T-helper 1 cell treated with Interleukin-12 subunit alpha and Interleukin-12 subunit beta and Interleukin-4 antibody, amounts not matched to agents 30 μg/mL and 1 μg/mL, for 36 hours (primary cell): ENCODE measurements around the gene FOS.
A peak's percentile ranks its signal among the peaks of the same experiment; 100 is the strongest.

Source experiments
- H3K27ac Mint-ChIP-seq: one replicate; pipeline ENCODE4 v1.8.0; 2021; ENCODE audit warnings: mild to moderate bottlenecking, mixed read lengths
- H3K27me3 Mint-ChIP-seq: one replicate; pipeline ENCODE4 v1.8.0; 2021; ENCODE audit warnings: low read depth, mixed read lengths
- H3K36me3 Mint-ChIP-seq: one replicate; pipeline ENCODE4 v1.8.0; 2021; ENCODE audit warnings: low read depth, mixed read lengths
- H3K4me1 Mint-ChIP-seq: one replicate; pipeline ENCODE4 v1.8.0; 2021; ENCODE audit warnings: low read depth, mixed read lengths
- H3K4me3 Mint-ChIP-seq: one replicate; pipeline ENCODE4 v1.8.0; 2021; ENCODE audit warnings: mild to moderate bottlenecking, moderate library complexity, mixed read lengths
- H3K9me3 Mint-ChIP-seq: one replicate; pipeline ENCODE4 v1.8.0; 2021; ENCODE audit warnings: mixed read lengths

Gene FOS

GRCh38 chr14:75260025-75260763 lies 18.4 kb upstream of the FOS start:
- no peaks in the 10 kb centered on the region for H3K36me3 Mint-ChIP-seq
- peak overlapping the region; percentile 39 for H3K4me3 Mint-ChIP-seq
- H3K4me1 Mint-ChIP-seq = peaks cover 16% of the 10 kb centered on the region
- peaks cover 59% of the 10 kb centered on the region for H3K27me3 Mint-ChIP-seq
- no peaks in the 10 kb centered on the region for H3K9me3 Mint-ChIP-seq
- peak overlapping the region; percentile 94 for H3K27ac Mint-ChIP-seq

- H3K9me3 Mint-ChIP-seq = no peaks in the 10 kb centered on the region
- H3K27me3 Mint-ChIP-seq = peaks cover 60% of the 10 kb centered on the region
- H3K4me1 Mint-ChIP-seq = peaks cover 16% of the 10 kb centered on the region
- H3K27ac Mint-ChIP-seq = no peak overlapping the region
- H3K36me3 Mint-ChIP-seq = no peaks in the 10 kb centered on the region
- no peak overlapping the region for H3K4me3 Mint-ChIP-seq
These were observed 16.8 kb upstream of the FOS start for GRCh38 chr14:75261820-75262219.

DNA sequence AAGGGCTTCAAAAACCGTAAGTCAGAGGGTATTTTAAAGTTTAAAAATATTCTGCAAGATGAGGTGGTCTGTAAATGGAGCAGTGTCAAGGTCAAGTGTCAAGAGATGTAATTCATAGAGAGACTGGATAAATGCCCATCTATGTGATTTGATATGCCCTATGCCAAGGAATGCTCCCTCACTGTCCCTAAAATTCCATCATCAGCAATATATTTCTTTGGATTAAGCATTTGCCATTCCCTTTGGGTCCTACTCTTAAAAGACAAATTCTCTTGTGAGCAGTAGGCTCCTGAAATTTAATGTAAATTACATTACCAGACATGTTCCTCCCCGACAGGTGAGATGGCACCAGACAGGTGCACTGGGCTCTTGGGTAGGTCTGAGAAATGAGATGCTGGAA lies 16.0 kb upstream of the FOS start:
- Mint-ChIP-seq H3K4me3 (no peak overlapping the region), H3K9me3 (no peaks in the 10 kb centered on the region), H3K4me1 (peaks cover 16% of the 10 kb centered on the region), H3K27ac (no peak overlapping the region), H3K36me3 (no peaks in the 10 kb centered on the region), H3K27me3 (peaks cover 61% of the 10 kb centered on the region)

DNA sequence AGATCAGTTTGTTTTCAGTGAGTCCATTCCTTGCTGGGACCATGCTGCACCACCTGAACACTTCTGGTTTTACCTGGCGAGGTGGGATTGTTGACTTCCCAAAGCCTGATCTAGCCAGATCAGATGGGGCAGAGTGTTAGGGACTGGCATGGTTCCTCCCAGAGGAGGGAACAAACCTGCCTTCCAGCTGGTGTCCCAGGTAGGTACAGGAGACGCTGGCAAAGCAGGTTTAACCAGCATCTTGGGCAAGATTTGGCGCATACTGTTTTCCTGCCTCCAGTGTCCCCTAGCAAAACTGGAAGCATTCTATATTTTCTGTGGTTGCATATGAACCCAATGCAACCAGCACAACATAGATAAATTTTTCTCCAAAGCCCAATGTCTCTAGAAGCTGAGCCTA lies 14.6 kb upstream of the FOS start:
- Mint-ChIP-seq H3K9me3 (no peaks in the 10 kb centered on the region), H3K4me1 (peaks cover 11% of the 10 kb centered on the region), H3K27ac (no peak overlapping the region), H3K36me3 (no peaks in the 10 kb centered on the region), H3K27me3 (peaks cover 66% of the 10 kb centered on the region), H3K4me3 (no peak overlapping the region)

DNA sequence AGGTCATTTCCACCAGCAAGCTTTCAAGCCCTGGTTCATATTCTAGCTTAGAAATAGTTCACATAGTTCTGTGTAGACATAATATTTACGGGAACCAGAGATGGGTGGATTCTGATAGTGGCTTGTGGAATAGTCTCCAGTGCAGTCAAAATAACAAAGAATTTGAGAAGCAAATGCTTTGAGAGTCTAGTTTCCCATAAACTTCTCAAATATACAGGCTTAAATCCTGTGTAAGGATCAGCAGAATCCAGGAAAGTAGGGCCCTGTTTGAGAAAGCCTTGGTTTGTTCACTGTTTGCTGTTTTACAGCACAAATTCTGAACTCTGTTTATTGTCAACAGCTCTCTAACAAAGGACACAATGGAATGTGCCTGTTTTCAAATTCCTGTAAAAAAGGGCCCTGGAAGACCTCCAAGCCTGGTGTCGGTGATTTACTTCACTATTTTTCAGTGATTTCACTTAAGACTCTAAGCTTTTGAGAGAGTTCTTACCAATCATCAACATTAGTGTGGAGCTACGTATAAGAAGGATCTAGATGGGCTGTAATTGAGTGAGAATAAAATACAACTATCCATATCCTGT lies 11.4 kb upstream of the FOS start:
- Mint-ChIP-seq H3K4me3 (no peak overlapping the region), H3K27me3 (peaks cover 65% of the 10 kb centered on the region), H3K4me1 (no peaks in the 10 kb centered on the region), H3K9me3 (no peaks in the 10 kb centered on the region), H3K36me3 (no peaks in the 10 kb centered on the region), H3K27ac (no peak overlapping the region)

DNA sequence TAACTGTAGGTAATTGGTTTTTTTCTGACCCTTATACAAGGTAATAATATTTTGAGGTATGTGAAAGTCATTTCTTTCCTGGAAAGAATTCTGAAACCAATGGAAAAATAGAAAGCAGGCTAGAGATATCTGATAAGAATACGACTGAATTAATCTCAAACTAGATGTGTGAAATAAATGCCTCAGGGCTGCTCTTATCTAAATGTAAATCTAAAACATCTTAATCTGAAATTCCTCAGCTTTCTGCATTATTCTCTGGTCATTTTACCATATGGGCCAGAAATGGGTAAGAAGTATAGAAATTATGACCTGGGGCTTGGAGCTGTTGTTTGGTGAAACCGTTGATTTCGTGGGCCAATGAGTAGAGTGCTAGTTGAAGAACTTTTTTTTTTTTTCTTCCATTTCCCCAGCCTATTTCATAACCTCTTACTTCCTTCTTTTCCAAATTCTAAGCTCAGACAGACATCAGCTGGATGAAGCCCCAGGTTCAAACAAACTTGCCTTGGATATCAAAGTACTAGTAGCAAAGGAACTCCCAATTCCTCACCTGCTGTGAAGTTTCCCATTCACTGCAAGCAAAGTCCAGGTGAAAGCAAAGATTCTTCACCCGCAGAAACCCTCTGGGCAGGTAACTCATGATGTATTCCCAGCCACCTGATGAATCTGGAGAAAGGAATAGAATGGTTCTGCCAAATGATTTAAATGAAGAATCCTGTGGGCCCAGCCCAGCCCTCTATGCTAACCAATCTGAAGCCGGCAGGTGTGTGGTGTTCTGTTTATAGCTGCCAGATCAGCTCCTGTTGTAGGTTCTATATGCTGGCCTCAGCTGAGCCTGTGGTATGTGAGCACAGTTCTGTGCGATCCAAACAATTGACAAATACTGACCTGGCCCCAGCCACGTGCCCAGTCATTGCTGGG lies 9.7 kb upstream of the FOS start:
- Mint-ChIP-seq H3K9me3 (no peaks in the 10 kb centered on the region), H3K4me3 (no peak overlapping the region), H3K27ac (no peak overlapping the region), H3K4me1 (no peaks in the 10 kb centered on the region), H3K27me3 (peaks cover 66% of the 10 kb centered on the region), H3K36me3 (no peaks in the 10 kb centered on the region)

- Mint-ChIP-seq H3K4me1 (peaks cover 7% of the 10 kb centered on the region), H3K4me3 (no peak overlapping the region), H3K27me3 (peaks cover 78% of the 10 kb centered on the region), H3K9me3 (no peaks in the 10 kb centered on the region), H3K27ac (no peak overlapping the region), H3K36me3 (no peaks in the 10 kb centered on the region)
These were observed 7.1 kb upstream of the FOS start for GRCh38 chr14:75271514-75271913.

- peaks cover 18% of the 10 kb centered on the region for H3K4me1 Mint-ChIP-seq
- H3K27ac Mint-ChIP-seq = no peak overlapping the region
- H3K9me3 Mint-ChIP-seq = no peaks in the 10 kb centered on the region
- H3K27me3 Mint-ChIP-seq = peaks cover 73% of the 10 kb centered on the region
- no peak overlapping the region for H3K4me3 Mint-ChIP-seq
- peaks cover 2% of the 10 kb centered on the region for H3K36me3 Mint-ChIP-seq
These were observed 5.2 kb upstream of the FOS start for GRCh38 chr14:75273272-75274049.

GRCh38 chr14:75274050-75274898 lies 4.4 kb upstream of the FOS start:
- Mint-ChIP-seq H3K4me3 (no peak overlapping the region), H3K9me3 (no peaks in the 10 kb centered on the region), H3K36me3 (peaks cover 2% of the 10 kb centered on the region), H3K4me1 (peaks cover 22% of the 10 kb centered on the region), H3K27me3 (peaks cover 66% of the 10 kb centered on the region), H3K27ac (no peak overlapping the region)

DNA sequence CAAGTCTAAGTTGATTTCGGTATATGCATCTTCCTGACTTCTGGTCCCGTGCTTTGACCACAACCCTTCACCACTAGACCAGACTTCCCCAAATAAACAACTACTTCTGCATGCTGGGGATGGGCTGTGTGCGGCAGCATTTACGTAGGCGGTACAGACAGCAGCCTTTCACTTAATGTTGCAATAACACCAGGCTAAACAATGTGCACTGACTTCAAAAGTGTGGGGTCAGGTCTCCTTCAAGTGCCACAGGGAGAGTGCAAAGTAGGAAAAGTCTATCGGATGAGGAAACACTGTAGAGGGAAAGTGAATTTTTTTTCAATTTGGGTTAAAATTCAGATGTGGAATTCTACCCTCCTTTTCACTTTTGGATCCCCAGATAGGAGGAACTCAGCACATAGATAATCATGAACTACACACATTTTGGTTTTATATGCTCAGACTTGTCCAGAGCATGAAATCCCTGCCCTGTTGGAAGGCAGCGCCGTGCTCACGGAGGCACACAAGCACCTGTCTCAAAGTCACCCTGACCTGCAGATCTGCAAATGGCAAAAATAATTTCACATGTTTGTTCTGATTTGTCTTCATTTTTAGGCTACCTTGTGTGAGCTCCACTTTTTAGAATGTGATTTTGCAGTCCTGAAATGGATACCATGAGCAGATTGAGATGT lies 3.6 kb upstream of the FOS start:
- peaks cover 29% of the 10 kb centered on the region for H3K4me1 Mint-ChIP-seq
- no peak overlapping the region for H3K27ac Mint-ChIP-seq
- H3K4me3 Mint-ChIP-seq = no peak overlapping the region
- H3K36me3 Mint-ChIP-seq = peaks cover 2% of the 10 kb centered on the region
- H3K9me3 Mint-ChIP-seq = no peaks in the 10 kb centered on the region
- peaks cover 72% of the 10 kb centered on the region for H3K27me3 Mint-ChIP-seq

GRCh38 chr14:75275598-75275997 lies 3.0 kb upstream of the FOS start:
- Mint-ChIP-seq H3K36me3 (peaks cover 7% of the 10 kb centered on the region), H3K4me1 (peaks cover 33% of the 10 kb centered on the region), H3K4me3 (no peak overlapping the region), H3K27me3 (peaks cover 75% of the 10 kb centered on the region), H3K9me3 (no peaks in the 10 kb centered on the region), H3K27ac (peak overlapping the region; percentile 64)

DNA sequence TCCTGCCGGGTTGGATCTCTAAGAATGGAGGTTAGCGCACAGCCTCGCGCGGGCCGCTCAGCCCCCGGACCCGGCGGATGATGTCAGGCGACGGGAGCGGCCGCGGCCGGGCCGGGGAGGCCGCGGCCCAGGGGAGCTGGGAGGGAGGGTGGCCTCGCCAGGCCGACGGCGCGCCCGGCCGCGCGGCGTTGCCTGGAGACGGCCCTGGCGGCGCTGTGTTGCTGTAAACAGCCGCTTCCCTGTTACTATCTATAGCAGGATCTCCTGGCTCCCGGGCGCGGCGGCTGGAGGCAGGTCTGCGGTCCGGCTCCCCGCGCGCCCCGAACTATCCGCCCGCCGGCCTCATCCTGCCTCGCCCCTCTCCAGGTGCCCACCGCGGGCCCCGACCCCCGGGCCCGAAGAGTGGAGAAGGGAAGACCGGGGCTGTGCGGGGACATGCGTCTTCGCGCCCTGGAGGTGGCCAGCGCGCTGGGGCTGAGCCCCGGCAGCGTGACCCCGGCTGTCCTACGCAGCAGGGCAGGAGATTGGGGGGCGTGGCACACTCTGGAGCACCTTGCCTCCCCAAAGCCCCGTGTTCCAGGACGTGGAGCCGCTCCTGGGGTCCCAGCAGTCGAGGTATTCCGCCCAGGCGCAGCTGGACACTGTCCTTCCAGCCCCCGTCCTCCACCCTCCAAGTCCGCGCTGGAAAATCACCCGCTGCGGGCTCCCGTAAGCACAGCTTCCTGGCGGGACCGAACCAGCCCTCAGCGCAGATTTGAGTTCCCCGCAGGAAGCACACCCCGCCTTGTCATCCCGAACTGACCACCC lies 1.4 kb upstream of the FOS start:
- Mint-ChIP-seq H3K9me3 (no peaks in the 10 kb centered on the region), H3K4me1 (peaks cover 35% of the 10 kb centered on the region), H3K4me3 (peak overlapping the region; percentile 78), H3K27ac (peak overlapping the region; percentile 96), H3K36me3 (peaks cover 13% of the 10 kb centered on the region), H3K27me3 (peaks cover 81% of the 10 kb centered on the region)
